HG02943 (cell line): ENCODE measurements around the gene CFAP74.
"Not testable (repeated sequence)": the region's sequence is repeated elsewhere in the genome, so short reads cannot be mapped to it uniquely, and the experiment has no call there.

ENCODE experiments used
- ATAC-seq: cut with Tn5 transposase; IDR thresholded peaks from one replicate; pipeline ENCODE4 v1.9.1; 2021; ENCODE audit warnings: mild to moderate bottlenecking, low read depth, moderate library complexity; ENCODE audit not compliant: unreplicated experiment

Gene CFAP74

GRCh38 chr1:1889847-1890505 lies 113.6 kb downstream of the CFAP74 start:
- peak; percentile 33 for ATAC-seq

GRCh38 chr1:1889090-1889750 lies 114.4 kb downstream of the CFAP74 start:
- no peak for ATAC-seq

GRCh38 chr1:1883890-1884289 lies 119.7 kb downstream of the CFAP74 start:
- not testable (repeated sequence) for ATAC-seq

- ATAC-seq, result no peak
These were observed 120.3 kb downstream of the CFAP74 start for GRCh38 chr1:1883092-1883873.

- ATAC-seq, result no peak
These were observed 121.9 kb downstream of the CFAP74 start for GRCh38 chr1:1881727-1882126.

- no peak for ATAC-seq
These were observed 122.8 kb downstream of the CFAP74 start for GRCh38 chr1:1880617-1881312.

- ATAC-seq, result no peak
These were observed 123.6 kb downstream of the CFAP74 start for GRCh38 chr1:1879942-1880341.

GRCh38 chr1:1877865-1878436 lies 125.6 kb downstream of the CFAP74 start:
- ATAC-seq, result no peak

- ATAC-seq, result no peak
These were observed 127.2 kb downstream of the CFAP74 start for GRCh38 chr1:1876335-1876930.

- no peak for ATAC-seq
These were observed 127.7 kb downstream of the CFAP74 start for GRCh38 chr1:1875932-1876331.

GRCh38 chr1:1874901-1875300 lies 128.7 kb downstream of the CFAP74 start:
- ATAC-seq, result no peak

GRCh38 chr1:1873186-1873585 lies 130.4 kb downstream of the CFAP74 start:
- no peak for ATAC-seq

GRCh38 chr1:1872329-1872994 lies 131.1 kb downstream of the CFAP74 start:
- no peak for ATAC-seq
